ENCODE measurements around the gene NBPF3.

NBPF3 gene

GRCh38 chr1:21520899-21521716, 81.2 kb downstream of the NBPF3 start:
- Histone ChIP-seq H2BK5ac (ENCODE audit: low read depth, low read length, poor library complexity) (no peak overlapping the region), H4K8ac (ENCODE audit: low read depth, low read length) (no peak overlapping the region)
- WGBS (ENCODE audit: extremely low coverage, insufficient coverage, insufficient read length): no CpG with 5 or more reads among the region's 16 CpGs

DNA sequence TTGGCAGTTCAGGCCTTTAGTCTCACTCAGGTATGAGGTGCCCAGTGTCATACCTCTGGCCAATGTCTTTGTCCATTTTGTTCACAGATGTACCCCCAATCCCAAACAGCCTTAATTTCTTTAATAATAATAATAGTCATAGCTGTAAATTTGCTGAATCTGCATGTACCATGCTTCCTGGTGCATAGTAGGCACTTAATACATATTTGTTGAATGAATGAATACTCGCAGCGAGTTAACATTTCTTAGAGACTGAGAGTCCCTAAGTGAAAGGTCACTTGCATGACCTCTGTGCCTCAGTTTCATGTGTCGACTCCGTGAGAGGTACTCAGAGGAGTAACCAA, 81.8 kb downstream of the NBPF3 start:
- Histone ChIP-seq H3K27me3 (ENCODE audit: insufficient read depth, low read length) (no peaks in the 10 kb centered on the region), H3K79me2 (ENCODE audit: control insufficient read depth, insufficient read depth, low read length, poor library complexity) (no peaks in the 10 kb centered on the region), H2BK120ac (ENCODE audit: insufficient read depth, low read length, poor library complexity) (no peak overlapping the region), H2AK5ac (ENCODE audit: low read length) (no peak overlapping the region), H3K4me2 (ENCODE audit: low read length) (no peak overlapping the region), H3K14ac (ENCODE audit: low read length) (no peak overlapping the region), H2BK5ac (ENCODE audit: low read depth, low read length, poor library complexity) (no peak overlapping the region), H3K9ac (ENCODE audit: low read length) (no peak overlapping the region), H3K4me1 (ENCODE audit: control insufficient read depth in 1 of 2, insufficient read depth in 2 of 2, low read length in 2 of 2) (no peaks in the 10 kb centered on the region), H4K8ac (ENCODE audit: low read depth, low read length) (no peak overlapping the region), H3K36me3 (ENCODE audit: control insufficient read depth in 1 of 2, insufficient read depth in 2 of 2, low read length in 2 of 2) (no peaks in the 10 kb centered on the region), H2BK12ac (ENCODE audit: low read length) (no peak overlapping the region), H3K23ac (ENCODE audit: low read length) (no peak overlapping the region), H3K4me3 (ENCODE audit: low read depth, low read length) (no peak overlapping the region), H3K18ac (ENCODE audit: low read length) (no peak overlapping the region), H3K79me1 (ENCODE audit: low read length) (no peaks in the 10 kb centered on the region), H4K12ac (ENCODE audit: low read depth, low read length) (no peak overlapping the region), H3K9me3 (ENCODE audit: insufficient read depth, low read depth, low read length) (no peaks in the 10 kb centered on the region), H3K4ac (ENCODE audit: low read depth, low read length) (no peak overlapping the region), H4K91ac (ENCODE audit: low read depth, low read length) (no peak overlapping the region), H3K27ac (ENCODE audit: low read depth, low read length) (no peak overlapping the region), H2AFZ (ENCODE audit: insufficient read depth, low read length, poor library complexity) (no peak overlapping the region)
- DNase-seq: no peak
- WGBS (ENCODE audit: extremely low coverage, insufficient coverage, insufficient read length): no CpG with 5 or more reads among the region's 4 CpGs

More at GRCh38 chr1:21520899-21521716, 81.2 kb downstream of the NBPF3 start:
- Histone ChIP-seq H3K36me3 (ENCODE audit: control insufficient read depth in 1 of 2, insufficient read depth in 2 of 2, low read length in 2 of 2) (no peaks in the 10 kb centered on the region), H3K4me2 (ENCODE audit: low read length) (no peak overlapping the region), H3K79me2 (ENCODE audit: control insufficient read depth, insufficient read depth, low read length, poor library complexity) (no peaks in the 10 kb centered on the region), H3K4me1 (ENCODE audit: control insufficient read depth in 1 of 2, insufficient read depth in 2 of 2, low read length in 2 of 2) (no peaks in the 10 kb centered on the region), H4K12ac (ENCODE audit: low read depth, low read length) (no peak overlapping the region), H3K4me3 (ENCODE audit: low read depth, low read length) (no peak overlapping the region), H3K4ac (ENCODE audit: low read depth, low read length) (no peak overlapping the region), H2AFZ (ENCODE audit: insufficient read depth, low read length, poor library complexity) (no peak overlapping the region), H2AK5ac (ENCODE audit: low read length) (no peak overlapping the region), H3K27me3 (ENCODE audit: insufficient read depth, low read length) (no peaks in the 10 kb centered on the region), H3K79me1 (ENCODE audit: low read length) (no peaks in the 10 kb centered on the region), H3K18ac (ENCODE audit: low read length) (no peak overlapping the region), H3K9me3 (ENCODE audit: insufficient read depth, low read depth, low read length) (no peaks in the 10 kb centered on the region), H3K9ac (ENCODE audit: low read length) (no peak overlapping the region), H2BK12ac (ENCODE audit: low read length) (no peak overlapping the region), H3K14ac (ENCODE audit: low read length) (no peak overlapping the region), H2BK120ac (ENCODE audit: insufficient read depth, low read length, poor library complexity) (no peak overlapping the region), H3K27ac (ENCODE audit: low read depth, low read length) (no peak overlapping the region), H4K91ac (ENCODE audit: low read depth, low read length) (no peak overlapping the region), H3K23ac (ENCODE audit: low read length) (no peak overlapping the region)
- no peak for DNase-seq

DNA sequence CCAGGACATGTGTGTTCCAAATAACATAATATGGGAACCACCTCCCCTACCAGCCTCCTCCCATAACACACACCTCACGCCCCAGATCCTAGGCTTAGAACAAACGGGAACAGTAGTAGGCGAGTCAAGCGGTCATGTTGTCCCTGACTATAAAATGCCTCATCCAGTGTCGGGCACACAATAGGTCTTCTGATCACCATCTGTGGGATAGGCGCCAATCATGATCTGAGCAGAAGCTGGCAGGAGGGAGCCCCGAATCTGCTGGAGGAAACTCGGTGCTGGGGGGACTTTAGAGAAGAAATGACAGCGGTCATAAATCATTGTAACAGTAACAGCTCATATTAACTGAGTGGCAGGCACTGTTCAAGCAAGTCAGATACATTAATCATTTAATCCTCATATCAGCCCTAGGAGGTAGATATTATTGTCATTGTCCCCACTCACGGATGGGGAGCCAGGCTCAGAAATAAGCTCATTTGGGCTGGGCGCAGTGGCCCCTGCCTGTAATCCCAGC, 82.6 kb downstream of the NBPF3 start:
- Histone ChIP-seq H3K36me3 (ENCODE audit: control insufficient read depth in 1 of 2, insufficient read depth in 2 of 2, low read length in 2 of 2) (no peaks in the 10 kb centered on the region), H4K8ac (ENCODE audit: low read depth, low read length) (no peak overlapping the region), H2AK5ac (ENCODE audit: low read length) (no peak overlapping the region), H2BK5ac (ENCODE audit: low read depth, low read length, poor library complexity) (no peak overlapping the region), H3K4ac (ENCODE audit: low read depth, low read length) (no peak overlapping the region), H3K27ac (ENCODE audit: low read depth, low read length) (no peak overlapping the region), H3K9me3 (ENCODE audit: insufficient read depth, low read depth, low read length) (no peaks in the 10 kb centered on the region), H3K9ac (ENCODE audit: low read length) (no peak overlapping the region), H3K79me2 (ENCODE audit: control insufficient read depth, insufficient read depth, low read length, poor library complexity) (no peaks in the 10 kb centered on the region), H3K79me1 (ENCODE audit: low read length) (no peaks in the 10 kb centered on the region), H3K18ac (ENCODE audit: low read length) (no peak overlapping the region), H3K4me3 (ENCODE audit: low read depth, low read length) (no peak overlapping the region), H4K12ac (ENCODE audit: low read depth, low read length) (no peak overlapping the region), H4K91ac (ENCODE audit: low read depth, low read length) (no peak overlapping the region), H3K4me1 (ENCODE audit: control insufficient read depth in 1 of 2, insufficient read depth in 2 of 2, low read length in 2 of 2) (no peaks in the 10 kb centered on the region), H3K23ac (ENCODE audit: low read length) (no peak overlapping the region), H3K27me3 (ENCODE audit: insufficient read depth, low read length) (no peaks in the 10 kb centered on the region), H2BK12ac (ENCODE audit: low read length) (no peak overlapping the region), H2BK120ac (ENCODE audit: insufficient read depth, low read length, poor library complexity) (no peak overlapping the region), H2AFZ (ENCODE audit: insufficient read depth, low read length, poor library complexity) (no peak overlapping the region), H3K14ac (ENCODE audit: low read length) (no peak overlapping the region), H3K4me2 (ENCODE audit: low read length) (no peak overlapping the region)
- no peak for DNase-seq
- WGBS (ENCODE audit: extremely low coverage, insufficient coverage, insufficient read length): no CpG with 5 or more reads among the region's 11 CpGs

GRCh38 chr1:21523297-21523813, 83.4 kb downstream of the NBPF3 start:
- Histone ChIP-seq H2BK12ac (ENCODE audit: low read length) (no peak overlapping the region), H3K23ac (ENCODE audit: low read length) (no peak overlapping the region), H3K9me3 (ENCODE audit: insufficient read depth, low read depth, low read length) (no peaks in the 10 kb centered on the region), H3K9ac (ENCODE audit: low read length) (no peak overlapping the region), H3K4ac (ENCODE audit: low read depth, low read length) (no peak overlapping the region), H4K91ac (ENCODE audit: low read depth, low read length) (no peak overlapping the region), H3K4me3 (ENCODE audit: low read depth, low read length) (no peak overlapping the region), H3K79me2 (ENCODE audit: control insufficient read depth, insufficient read depth, low read length, poor library complexity) (no peaks in the 10 kb centered on the region), H3K36me3 (ENCODE audit: control insufficient read depth in 1 of 2, insufficient read depth in 2 of 2, low read length in 2 of 2) (no peaks in the 10 kb centered on the region), H4K12ac (ENCODE audit: low read depth, low read length) (no peak overlapping the region), H3K18ac (ENCODE audit: low read length) (no peak overlapping the region), H3K14ac (ENCODE audit: low read length) (no peak overlapping the region), H2AFZ (ENCODE audit: insufficient read depth, low read length, poor library complexity) (no peak overlapping the region), H2BK120ac (ENCODE audit: insufficient read depth, low read length, poor library complexity) (no peak overlapping the region), H2AK5ac (ENCODE audit: low read length) (no peak overlapping the region), H3K27ac (ENCODE audit: low read depth, low read length) (no peak overlapping the region), H3K79me1 (ENCODE audit: low read length) (no peaks in the 10 kb centered on the region), H4K8ac (ENCODE audit: low read depth, low read length) (no peak overlapping the region), H3K4me1 (ENCODE audit: control insufficient read depth in 1 of 2, insufficient read depth in 2 of 2, low read length in 2 of 2) (no peaks in the 10 kb centered on the region), H2BK5ac (ENCODE audit: low read depth, low read length, poor library complexity) (no peak overlapping the region), H3K4me2 (ENCODE audit: low read length) (no peak overlapping the region), H3K27me3 (ENCODE audit: insufficient read depth, low read length) (no peaks in the 10 kb centered on the region)
- no CpG with 5 or more reads among the region's 7 CpGs for WGBS (ENCODE audit: extremely low coverage, insufficient coverage, insufficient read length)
- no peak for DNase-seq

Measured in trophoblast cell (in vitro differentiated cells and primary cell).